Progenitor cell of endocrine pancreas (in vitro differentiated cells): ENCODE results near the gene TRPV4. TPM values are rescaled to one million over a fixed set of nuclear protein-coding genes. Genes with fewer than 3 reads are reported as not detected.

Experiments
- DNase-seq: peaks from one replicate; pipeline ENCODE4 v3.0.0; 2021; ENCODE audit warnings: low spot score; ENCODE audit not compliant: unreplicated experiment
- H3K27ac Mint-ChIP-seq: 2 replicates; pipeline ENCODE4 v1.8.0; 2021; ENCODE audit warnings: mild to moderate bottlenecking, moderate library complexity, mixed read lengths
- H3K27me3 Mint-ChIP-seq: 2 replicates; pipeline ENCODE4 v1.8.0; 2021; ENCODE audit warnings: mixed read lengths
- H3K36me3 Mint-ChIP-seq: 2 replicates; pipeline ENCODE4 v1.8.0; 2022; ENCODE audit warnings: mixed read lengths; ENCODE audit not compliant: insufficient read depth
- H3K4me1 Mint-ChIP-seq: 2 replicates; pipeline ENCODE4 v1.8.0; 2021; ENCODE audit warnings: low read depth, mixed read lengths
- H3K4me3 Mint-ChIP-seq: 2 replicates; pipeline ENCODE4 v1.8.0; 2021; ENCODE audit warnings: low read depth, mild to moderate bottlenecking, moderate library complexity, mixed read lengths
- H3K9me3 Mint-ChIP-seq: 2 replicates; pipeline ENCODE4 v1.8.0; 2021; ENCODE audit warnings: low read depth, mixed read lengths
- CTCF ChIP-seq: fragments of 200-600 bp; sonication (generic); IDR thresholded peaks from one replicate; pipeline ENCODE4 v1.5.0; 2021; ENCODE audit warnings: antibody characterized with exemption, mild to moderate bottlenecking; ENCODE audit not compliant: unreplicated experiment
- total RNA-seq: library from RNA; stranded (reverse); gene quantifications from 2 replicates; pipeline ENCODE4 v1.2.1, GENCODE V29; 2021

The TRPV4 gene
- total RNA-seq, 1 donor from 2014 or later = 5.2 TPM

GRCh38 chr12:109844091-109844490 lies 10.9 kb upstream of the TRPV4 start:
- no peaks in the 10 kb centered on the region for H3K9me3 Mint-ChIP-seq
- no peak overlapping the region for H3K27ac Mint-ChIP-seq

GRCh38 chr12:109842021-109842420 lies 8.8 kb upstream of the TRPV4 start:
- no peak for DNase-seq
- no peak for TF ChIP-seq CTCF
- Mint-ChIP-seq H3K27me3 (no peaks in the 10 kb centered on the region), H3K27ac (no peak overlapping the region), H3K4me3 (no peak overlapping the region), H3K9me3 (no peaks in the 10 kb centered on the region), H3K4me1 (peaks cover 3% of the 10 kb centered on the region), H3K36me3 (no peaks in the 10 kb centered on the region)

More at GRCh38 chr12:109844091-109844490, 10.9 kb upstream of the TRPV4 start:
- DNase-seq = no peak
- Mint-ChIP-seq H3K27me3 (no peaks in the 10 kb centered on the region), H3K4me1 (peaks cover 5% of the 10 kb centered on the region), H3K36me3 (no peaks in the 10 kb centered on the region), H3K4me3 (no peak overlapping the region)
- TF ChIP-seq CTCF = no peak

DNA sequence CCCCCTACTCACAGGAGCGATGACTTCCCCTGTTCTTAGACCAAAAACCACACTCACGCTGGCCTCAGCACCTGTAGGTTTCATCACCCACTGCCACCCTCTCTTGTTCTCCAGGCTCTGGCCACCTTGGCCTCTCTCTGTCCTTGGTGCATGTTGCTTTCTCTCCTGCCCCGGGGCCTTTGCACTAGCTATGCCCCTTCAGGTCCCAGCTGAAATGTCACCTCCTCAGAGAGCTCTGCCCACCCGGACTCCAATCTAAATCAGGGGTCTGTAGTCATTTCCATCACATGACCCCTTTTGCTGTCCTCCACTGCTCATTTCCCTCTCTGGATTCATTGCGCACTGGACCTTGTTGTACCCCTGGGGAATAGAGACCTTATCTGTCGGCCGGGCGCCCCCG lies 8.2 kb upstream of the TRPV4 start:
- Mint-ChIP-seq H3K9me3 (no peaks in the 10 kb centered on the region), H3K27ac (no peak overlapping the region), H3K36me3 (no peaks in the 10 kb centered on the region), H3K4me1 (peaks cover 3% of the 10 kb centered on the region), H3K27me3 (no peaks in the 10 kb centered on the region), H3K4me3 (no peak overlapping the region)
- TF ChIP-seq CTCF = peak; percentile 12
- no peak for DNase-seq

DNA sequence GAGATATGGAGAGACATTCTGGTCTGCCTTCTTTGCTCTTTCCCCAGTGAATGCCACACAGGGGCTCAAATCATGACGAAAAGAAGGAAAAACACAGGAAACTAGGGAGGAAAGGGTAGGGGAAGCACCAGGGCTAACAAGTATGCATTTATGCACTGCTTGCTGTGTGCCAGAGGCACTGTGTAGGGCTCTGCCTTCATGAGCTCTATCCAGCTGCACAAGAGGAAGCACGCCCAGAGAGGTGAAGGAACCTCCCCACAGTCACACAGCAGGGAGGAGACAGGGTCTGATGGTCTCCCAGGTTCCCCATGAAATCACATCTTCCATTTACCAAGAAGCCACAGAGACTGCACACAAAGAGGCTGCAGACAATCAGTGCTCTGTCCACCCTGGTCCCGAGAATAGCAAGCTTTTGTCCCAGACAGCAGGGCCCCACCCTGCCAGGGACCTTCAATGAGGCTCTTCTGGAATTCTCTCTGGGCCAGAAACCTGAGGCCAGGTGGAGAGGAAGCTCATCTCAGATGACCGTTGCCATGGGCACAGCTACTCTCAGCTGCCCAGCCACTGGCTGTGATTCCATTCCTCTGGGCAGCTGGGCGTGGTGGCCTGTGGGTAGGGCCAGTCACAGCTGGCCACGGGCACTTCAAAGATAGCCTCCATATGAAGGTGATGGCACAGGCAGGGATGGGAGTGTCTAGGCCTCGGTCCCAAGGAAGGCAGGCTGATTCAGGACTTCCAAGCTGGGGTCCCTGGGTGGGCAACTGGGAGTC lies 7.3 kb upstream of the TRPV4 start:
- DNase-seq = no peak
- H3K27ac Mint-ChIP-seq = peak overlapping the region; percentile 41
- peaks cover 3% of the 10 kb centered on the region for H3K4me1 Mint-ChIP-seq
- no peak overlapping the region for H3K4me3 Mint-ChIP-seq
- H3K9me3 Mint-ChIP-seq = no peaks in the 10 kb centered on the region
- H3K27me3 Mint-ChIP-seq = no peaks in the 10 kb centered on the region
- no peak for TF ChIP-seq CTCF
- no peaks in the 10 kb centered on the region for H3K36me3 Mint-ChIP-seq

- no peak for DNase-seq
- no peaks in the 10 kb centered on the region for H3K36me3 Mint-ChIP-seq
- H3K27ac Mint-ChIP-seq = no peak overlapping the region
- no peaks in the 10 kb centered on the region for H3K9me3 Mint-ChIP-seq
- H3K4me3 Mint-ChIP-seq = no peak overlapping the region
- H3K27me3 Mint-ChIP-seq = peaks cover 4% of the 10 kb centered on the region
- peaks cover 3% of the 10 kb centered on the region for H3K4me1 Mint-ChIP-seq
- TF ChIP-seq CTCF = no peak
These were observed 6.2 kb upstream of the TRPV4 start for GRCh38 chr12:109839444-109839843.
